OCI-LY1 (cell line): Measurements from ENCODE around the gene CCR5AS.
A peak's percentile ranks its signal among the peaks of the same experiment; 100 is the strongest.

Source experiments
- H2AFZ ChIP-seq: fragments of 200-600 bp; sonication (generic), shearing (Covaris generic); 2 replicates; pipeline ENCODE4 v1.6.0; 2014; ENCODE audit warnings: antibody characterized with exemption, mild to moderate bottlenecking, low read length
- H3F3A ChIP-seq: fragments of 200-600 bp; sonication (generic), shearing (Covaris generic); 2 replicates; pipeline ENCODE4 v1.6.0; 2014; ENCODE audit warnings: mild to moderate bottlenecking, antibody characterized with exemption, low read length, moderate library complexity; ENCODE audit not compliant: insufficient read depth
- H3K27ac ChIP-seq: fragments of 200-600 bp; sonication (generic); 2 replicates; pipeline ENCODE4 v1.5.1; 2014; ENCODE audit warnings: low read length, mixed run types, mild to moderate bottlenecking, low read depth; ENCODE audit not compliant: poor library complexity, severe bottlenecking
- H3K27me3 ChIP-seq: fragments of 200-600 bp; sonication (generic); 2 replicates; pipeline ENCODE4 v1.6.0; 2014; ENCODE audit warnings: antibody characterized with exemption, mild to moderate bottlenecking, low read length, moderate library complexity; ENCODE audit not compliant: insufficient read depth
- H3K36me3 ChIP-seq: fragments of 200-600 bp; sonication (generic); 2 replicates; pipeline ENCODE4 v1.6.1; 2014; ENCODE audit warnings: mild to moderate bottlenecking, antibody characterized with exemption, low read length, moderate library complexity, mixed read lengths; ENCODE audit not compliant: insufficient read depth
- H3K4me1 ChIP-seq: fragments of 200-600 bp; sonication (generic); 2 replicates; pipeline ENCODE4 v1.5.1; 2014; ENCODE audit warnings: mild to moderate bottlenecking, low read length, moderate library complexity; ENCODE audit not compliant: insufficient read depth, severe bottlenecking
- H3K4me2 ChIP-seq: fragments of 200-600 bp; sonication (generic), shearing (Covaris generic); 2 replicates; pipeline ENCODE4 v1.6.1; 2014; ENCODE audit warnings: low read length
- H3K4me3 ChIP-seq: fragments of 200-600 bp; sonication (generic); 2 replicates; pipeline ENCODE4 v1.5.1; 2014; ENCODE audit warnings: low read length, low read depth, mild to moderate bottlenecking, mixed read lengths; ENCODE audit not compliant: poor library complexity, severe bottlenecking
- H3K79me2 ChIP-seq: fragments of 200-600 bp; shearing (Covaris generic); 2 replicates; pipeline ENCODE4 v1.6.1; 2016; ENCODE audit warnings: mixed run types, low read length, mixed read lengths; ENCODE audit not compliant: insufficient read depth
- H3K9ac ChIP-seq: fragments of 200-600 bp; sonication (generic), shearing (Covaris generic); 2 replicates; pipeline ENCODE4 v1.6.1; 2014; ENCODE audit warnings: mild to moderate bottlenecking, low read length, mixed read lengths
- H3K9me2 ChIP-seq: fragments of 200-600 bp; sonication (generic), shearing (Covaris generic); 2 replicates; pipeline ENCODE4 v1.6.1; 2014; ENCODE audit warnings: low read depth, mild to moderate bottlenecking, low read length, mixed read lengths
- H3K9me3 ChIP-seq: fragments of 200-600 bp; shearing (Covaris generic); 2 replicates; pipeline ENCODE4 v1.6.1; 2014; ENCODE audit warnings: low read length, mixed read lengths
- H4K20me1 ChIP-seq: fragments of 200-600 bp; sonication (generic), shearing (Covaris generic); 2 replicates; pipeline ENCODE4 v1.6.0; 2016; ENCODE audit warnings: mild to moderate bottlenecking, low read length; ENCODE audit not compliant: insufficient read depth
- CTCF ChIP-seq: fragments of 200-600 bp; sonication (generic), shearing (Covaris generic); IDR thresholded peaks from 2 replicates; pipeline ENCODE4 v1.5.1; 2017; ENCODE audit warnings: mild to moderate bottlenecking, antibody characterized with exemption, low read length, moderate library complexity, mixed read lengths
- EZH2 ChIP-seq: fragments of 200-600 bp; sonication (generic), shearing (Covaris generic); IDR thresholded peaks from 2 replicates; pipeline ENCODE4 v1.8.0; 2017; ENCODE audit warnings: borderline replicate concordance, mixed run types, mild to moderate bottlenecking, antibody characterized with exemption, low read length, moderate library complexity, mixed read lengths

CCR5AS gene

GRCh38 chr3:46449755-46450552 lies 43.1 kb upstream of the CCR5AS start:
- TF ChIP-seq CTCF (peak; percentile 63), EZH2 (no peak)
- Histone ChIP-seq H4K20me1 (no peaks in the 10 kb centered on the region), H3F3A (no peaks in the 10 kb centered on the region), H3K9me2 (no peaks in the 10 kb centered on the region), H3K36me3 (no peaks in the 10 kb centered on the region), H3K27ac (no peak overlapping the region), H3K4me1 (no peaks in the 10 kb centered on the region), H3K27me3 (no peaks in the 10 kb centered on the region; the same call in 1 of the 2 replicates), H3K4me2 (no peak overlapping the region), H3K9ac (no peak overlapping the region), H3K9me3 (no peaks in the 10 kb centered on the region), H2AFZ (no peak overlapping the region), H3K4me3 (no peak overlapping the region), H3K79me2 (no peaks in the 10 kb centered on the region)

GRCh38 chr3:46448721-46449120 lies 41.9 kb upstream of the CCR5AS start:
- Histone ChIP-seq H4K20me1 (no peaks in the 10 kb centered on the region), H3K9me2 (no peaks in the 10 kb centered on the region), H3K4me2 (no peak overlapping the region), H3K27me3 (no peaks in the 10 kb centered on the region; the same call in 1 of the 2 replicates), H3K4me3 (no peak overlapping the region), H3K79me2 (no peaks in the 10 kb centered on the region), H2AFZ (no peak overlapping the region), H3F3A (no peaks in the 10 kb centered on the region), H3K4me1 (no peaks in the 10 kb centered on the region), H3K36me3 (no peaks in the 10 kb centered on the region), H3K9ac (no peak overlapping the region), H3K27ac (no peak overlapping the region), H3K9me3 (no peaks in the 10 kb centered on the region)
- TF ChIP-seq CTCF = no peak
- TF ChIP-seq EZH2 = no peak

- no peaks in the 10 kb centered on the region for H3F3A ChIP-seq
- H3K4me2 ChIP-seq = no peak overlapping the region
- H3K9me3 ChIP-seq = no peaks in the 10 kb centered on the region
- no peaks in the 10 kb centered on the region for H3K36me3 ChIP-seq
- no peaks in the 10 kb centered on the region; the same call in 1 of the 2 replicates for H3K27me3 ChIP-seq
- no peaks in the 10 kb centered on the region for H3K4me1 ChIP-seq
- H4K20me1 ChIP-seq = no peaks in the 10 kb centered on the region
- no peak overlapping the region for H3K4me3 ChIP-seq
- no peak overlapping the region for H3K27ac ChIP-seq
- no peak overlapping the region for H2AFZ ChIP-seq
- H3K9me2 ChIP-seq = no peaks in the 10 kb centered on the region
- no peak overlapping the region for H3K9ac ChIP-seq
- H3K79me2 ChIP-seq = no peaks in the 10 kb centered on the region
- no peak for TF ChIP-seq EZH2
- no peak for TF ChIP-seq CTCF
These were observed 40.5 kb upstream of the CCR5AS start for GRCh38 chr3:46447228-46447985.
